Lung (tissue), 12 donors: ENCODE measurements around the gene RRP1. TPM values are rescaled to one million over a fixed set of nuclear protein-coding genes. Genes with fewer than 3 reads are reported as not detected.

Experiments used
- ATAC-seq: fragments of 200-7000 bp; cut with Tn5 transposase; one replicate; pipeline ENCODE4 v1.9.1; 2020; ENCODE audit warnings: moderate number of reproducible peaks; ENCODE audit not compliant: insufficient read depth, low FRiP score
- DNase-seq, 3 donors: peaks; one replicate each; pipeline ENCODE4 v3.0.0-alpha.2; 2013 to 2017
- H3K27ac ChIP-seq, 2 donors: one replicate each; pipeline ENCODE4 v1.5.1; 2013; ENCODE audit warnings: mild to moderate bottlenecking in 2 of 2, moderate library complexity in 2 of 2, control low read depth in 1 of 2, inconsistent platforms in 1 of 2, low read depth in 1 of 2, low read length in 1 of 2
- H3K27me3 ChIP-seq, 3 donors: one replicate each; pipeline ENCODE4 v1.5.1; 2013; ENCODE audit warnings: low read length in 2 of 3; ENCODE audit not compliant: control insufficient read depth in 3 of 3, insufficient read depth in 3 of 3
- H3K36me3 ChIP-seq, 4 donors: one replicate each; pipeline ENCODE4 v1.5.1; 2013; ENCODE audit warnings: low read length in 4 of 4, mild to moderate bottlenecking in 1 of 4, moderate library complexity in 1 of 4; ENCODE audit not compliant: control insufficient read depth in 4 of 4, insufficient read depth in 4 of 4
- H3K4me1 ChIP-seq, 5 donors: one replicate each; pipeline ENCODE4 v1.5.1; 2013; ENCODE audit warnings: low read length in 5 of 5, mild to moderate bottlenecking in 2 of 5, moderate library complexity in 1 of 5; ENCODE audit not compliant: control insufficient read depth in 5 of 5, insufficient read depth in 5 of 5
- H3K4me3 ChIP-seq: one replicate; pipeline ENCODE4 v1.5.1; 2013; ENCODE audit warnings: mild to moderate bottlenecking, control low read depth, moderate library complexity
- H3K9ac ChIP-seq, 2 donors: one replicate each; pipeline ENCODE4 v1.5.1; 2013; ENCODE audit warnings: low read length in 2 of 2, control low read depth in 1 of 2; ENCODE audit not compliant: insufficient read depth in 1 of 2
- H3K9me3 ChIP-seq, 4 donors: one replicate each; pipeline ENCODE4 v1.5.1; 2013; ENCODE audit warnings: low read length in 3 of 4, mild to moderate bottlenecking in 1 of 4, moderate library complexity in 1 of 4; ENCODE audit not compliant: control insufficient read depth in 4 of 4, insufficient read depth in 3 of 4
- WGBS, 2 donors: extraction: QIAGEN DNeasy Blood & Tissue Kit; methylation state at CpG; one replicate each; pipeline ENCODE4 v1.1.7; 2013; 5-methylcytosine and 5-hydroxymethylcytosine counted together
- polyA plus RNA-seq, 2 donors: library from polyadenylated mRNA; stranded (reverse); fragments of 200-250 nt; gene quantifications; one replicate each; pipeline ENCODE4 v1.2.1, GENCODE V29; 2013
- total RNA-seq, 2 donors: library from RNA; depleted of rRNA in 1 of 2; stranded (reverse); fragments of >200 nt in 1 of 2; gene quantifications; one replicate each; pipeline ENCODE4 v1.2.1, GENCODE V29; 2014 to 2021
- TF ChIP-seq, protein P1 (sequence below): IDR thresholded peaks from 2 replicates; pipeline ENCODE4 v1.5.1; 2012; ENCODE audit warnings: mild to moderate bottlenecking; ENCODE audit errors: control extremely low read depth, extremely low read depth
- donor health status: control.
- donor health status: control.
- donor health status: Bipolar disorder and iron deficiency.
- donor health status: healthy.
- donor health status: DM: yes; HTN: yes; CAD: no.

The RRP1 gene
- total and polyA plus RNA-seq, 4 donors, result 15.8 to 26.7 (median 19.5) TPM

DNA sequence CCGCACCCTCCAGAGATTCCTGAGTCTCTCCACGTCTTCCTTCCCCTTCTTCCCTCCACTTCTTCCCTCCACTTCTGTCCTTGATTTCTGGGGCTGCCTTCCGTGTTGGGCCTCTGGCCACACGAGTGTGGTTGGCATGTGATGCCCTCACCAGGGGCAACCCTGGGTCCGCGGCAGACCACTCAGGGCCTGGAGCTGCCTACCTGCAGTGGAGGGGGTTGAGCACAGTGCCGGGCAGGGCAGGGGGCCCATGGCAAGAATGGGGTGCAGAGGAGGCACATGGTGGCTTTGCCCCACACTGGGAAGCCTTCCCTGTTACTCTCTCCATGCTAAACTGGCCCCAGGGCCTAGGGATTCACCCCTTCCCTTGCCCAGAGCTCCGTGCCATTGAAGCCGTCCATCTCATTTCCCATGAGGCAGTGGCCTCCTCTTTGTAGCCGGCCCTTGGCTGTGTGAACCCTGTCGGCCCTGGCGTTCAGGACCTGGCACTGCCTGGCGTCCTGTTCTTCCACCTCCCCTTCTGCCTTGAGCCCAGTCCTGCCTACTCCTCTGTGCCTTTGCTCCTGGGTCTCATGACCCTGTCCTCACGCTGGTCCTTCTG is 13.4 kb downstream of the RRP1 start:
- WGBS, 2 donors, result 90 to 93% methylated on average over 14 of the region's 14 CpGs
- TF ChIP-seq, protein P1, sequence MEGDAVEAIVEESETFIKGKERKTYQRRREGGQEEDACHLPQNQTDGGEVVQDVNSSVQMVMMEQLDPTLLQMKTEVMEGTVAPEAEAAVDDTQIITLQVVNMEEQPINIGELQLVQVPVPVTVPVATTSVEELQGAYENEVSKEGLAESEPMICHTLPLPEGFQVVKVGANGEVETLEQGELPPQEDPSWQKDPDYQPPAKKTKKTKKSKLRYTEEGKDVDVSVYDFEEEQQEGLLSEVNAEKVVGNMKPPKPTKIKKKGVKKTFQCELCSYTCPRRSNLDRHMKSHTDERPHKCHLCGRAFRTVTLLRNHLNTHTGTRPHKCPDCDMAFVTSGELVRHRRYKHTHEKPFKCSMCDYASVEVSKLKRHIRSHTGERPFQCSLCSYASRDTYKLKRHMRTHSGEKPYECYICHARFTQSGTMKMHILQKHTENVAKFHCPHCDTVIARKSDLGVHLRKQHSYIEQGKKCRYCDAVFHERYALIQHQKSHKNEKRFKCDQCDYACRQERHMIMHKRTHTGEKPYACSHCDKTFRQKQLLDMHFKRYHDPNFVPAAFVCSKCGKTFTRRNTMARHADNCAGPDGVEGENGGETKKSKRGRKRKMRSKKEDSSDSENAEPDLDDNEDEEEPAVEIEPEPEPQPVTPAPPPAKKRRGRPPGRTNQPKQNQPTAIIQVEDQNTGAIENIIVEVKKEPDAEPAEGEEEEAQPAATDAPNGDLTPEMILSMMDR, result no peak
- Histone ChIP-seq H3K27me3 (no peaks in the 10 kb centered on the region), H3K9me3 (no peaks in the 10 kb centered on the region), H3K27ac (no peak overlapping the region), H3K4me1 (no peaks in the 10 kb centered on the region), H3K4me3 (no peak overlapping the region), H3K9ac (no peak overlapping the region), H3K36me3 (peaks cover 5 to 68% (median 24%) of the 10 kb centered on the region in 4 donors)
- ATAC-seq, result no peak
- DNase-seq, result no peak

DNA sequence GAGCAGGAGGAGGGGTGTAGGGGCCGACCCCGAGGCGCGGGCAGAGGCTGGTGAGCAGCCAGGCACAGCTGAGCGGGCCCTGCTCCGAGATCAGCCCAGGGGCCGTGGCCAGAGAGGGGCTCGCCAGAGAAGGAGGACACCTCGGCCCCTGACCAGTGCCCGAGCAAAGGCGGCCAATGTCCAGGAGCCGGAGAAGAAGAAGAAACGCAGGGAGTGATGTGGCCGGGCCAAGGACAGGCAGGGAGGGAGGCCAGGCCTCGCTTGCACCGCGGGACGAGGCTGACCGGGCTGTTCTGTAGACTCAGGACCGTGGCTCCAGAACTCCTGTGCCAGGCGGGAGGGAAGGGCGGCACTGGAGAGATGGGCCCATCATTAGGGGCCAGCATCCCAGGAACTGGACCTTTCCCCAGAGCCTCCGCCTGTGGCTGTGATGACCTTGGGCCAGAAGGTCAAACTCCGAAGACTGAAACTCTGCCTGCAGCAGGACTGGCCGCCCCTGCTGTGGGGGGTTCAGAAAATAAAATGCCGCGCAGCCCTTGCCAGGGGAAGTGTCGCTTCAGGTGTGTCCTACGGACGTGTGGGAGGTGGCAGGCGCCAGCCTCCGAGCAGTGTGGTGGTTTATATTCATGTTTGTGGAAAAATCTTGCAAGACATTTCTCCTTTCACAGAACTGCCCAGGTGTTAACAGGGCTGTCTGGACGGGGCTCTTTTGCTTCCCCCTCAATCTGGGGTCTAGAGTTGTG is 14.4 kb downstream of the RRP1 start:
- Histone ChIP-seq H3K9ac (no peak overlapping the region), H3K27ac (no peak overlapping the region), H3K9me3 (no peaks in the 10 kb centered on the region), H3K4me1 (no peaks in the 10 kb centered on the region), H3K27me3 (no peaks in the 10 kb centered on the region), H3K36me3 (peaks cover 3 to 60% (median 17%) of the 10 kb centered on the region in 4 donors), H3K4me3 (no peak overlapping the region)
- 92 to 94% methylated on average over 29 to 33 of the region's 33 CpGs for WGBS, 2 donors
- ATAC-seq, result no peak
- DNase-seq, result no peak
- TF ChIP-seq, protein P1, result no peak

DNA sequence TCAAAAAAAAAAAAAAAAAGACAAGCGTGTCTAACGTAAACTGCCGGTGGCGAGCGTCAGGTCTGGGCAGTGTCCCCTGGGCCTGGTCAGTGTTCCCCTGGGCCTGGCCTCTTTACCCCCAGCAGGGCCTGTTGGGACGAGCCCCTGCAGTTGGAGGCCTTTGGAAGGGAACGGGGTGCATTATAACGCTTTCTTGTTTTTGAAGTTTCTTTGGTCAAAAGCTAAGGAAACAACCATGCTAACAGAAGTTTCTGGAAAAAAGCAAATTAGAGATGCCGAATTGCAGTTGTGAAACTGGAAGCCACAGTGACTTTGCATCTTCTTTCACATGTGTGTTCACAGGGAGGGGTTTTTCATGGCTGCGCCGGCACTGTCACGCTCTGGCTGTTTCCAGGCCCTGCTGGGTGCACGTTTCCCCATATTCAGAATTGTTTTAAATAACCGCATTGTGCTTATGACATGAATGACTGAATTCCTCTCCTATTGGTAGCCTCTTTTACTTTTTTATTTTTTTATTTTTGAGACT is 16.0 kb downstream of the RRP1 start:
- no peaks in the 10 kb centered on the region for H3K27me3 ChIP-seq
- 39 to 77% methylated on average over 14 of the region's 14 CpGs for WGBS, 2 donors
- TF ChIP-seq, protein P1, result no peak
- H3K27ac ChIP-seq, result no peak overlapping the region
- no peaks in the 10 kb centered on the region for H3K9me3 ChIP-seq
- H3K4me1 ChIP-seq, result peaks cover 0 to 2% (median 0%) of the 10 kb centered on the region in 5 donors
- H3K36me3 ChIP-seq, result peaks cover 0 to 48% (median 9%) of the 10 kb centered on the region in 4 donors
- H3K9ac ChIP-seq, result no peak overlapping the region
- DNase-seq (no peak), ATAC-seq (no peak)
- no peak overlapping the region for H3K4me3 ChIP-seq
